WI38 (cell line): ENCODE data around the gene LATS1.
A peak's percentile ranks its signal among the peaks of the same experiment; 100 is the strongest.
"Not testable (repeated sequence)": the region's sequence is repeated elsewhere in the genome, so short reads cannot be mapped to it uniquely, and the experiment has no call there.

Experiments
- H3K4me3 ChIP-seq: 2 replicates; pipeline ENCODE4 v1.5.1; 2011; ENCODE audit warnings: low read depth, mild to moderate bottlenecking, control low read depth, low read length
- TF ChIP-seq, protein P1 (sequence below): IDR thresholded peaks from 2 replicates; pipeline ENCODE4 v1.5.1; 2012; ENCODE audit warnings: low read depth, mild to moderate bottlenecking, control low read depth, low read length

Gene LATS1

DNA sequence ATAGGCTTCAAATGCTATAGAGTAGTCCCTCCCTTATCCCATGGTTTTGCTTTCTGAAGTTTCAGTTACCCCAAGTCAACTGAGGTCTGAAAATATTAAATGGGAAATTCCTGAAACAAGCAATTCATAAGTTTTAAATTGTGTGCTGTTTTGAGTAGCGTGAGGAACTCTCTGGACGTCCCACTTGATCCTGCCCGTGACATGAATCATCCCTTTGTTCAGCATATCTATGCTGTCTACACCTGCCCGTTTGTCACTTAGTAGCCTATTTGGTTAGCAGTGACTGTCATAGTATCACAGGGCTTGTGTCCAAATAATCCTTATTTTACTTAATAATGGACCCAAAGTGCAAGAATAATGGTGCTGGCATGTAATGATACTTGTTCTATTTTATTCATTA lies 36.6 kb upstream of the LATS1 start:
- no peak overlapping the region for H3K4me3 ChIP-seq

DNA sequence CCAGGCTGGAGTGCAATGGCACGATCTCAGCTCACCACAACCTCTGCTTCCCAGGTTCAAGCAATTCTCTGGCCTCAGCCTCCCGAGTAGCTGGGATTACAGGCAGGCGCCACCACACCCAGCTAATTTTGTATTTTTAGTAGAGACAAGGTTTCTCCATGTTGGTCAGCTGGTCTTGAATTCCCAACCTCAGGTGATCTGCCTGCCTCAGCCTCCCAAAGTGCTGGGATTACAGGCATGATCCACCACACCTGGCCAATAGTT lies 35.4 kb upstream of the LATS1 start:
- not testable (repeated sequence) for H3K4me3 ChIP-seq

More for the DNA sequence above, 36.6 kb upstream of the LATS1 start:
- TF ChIP-seq, protein P1, sequence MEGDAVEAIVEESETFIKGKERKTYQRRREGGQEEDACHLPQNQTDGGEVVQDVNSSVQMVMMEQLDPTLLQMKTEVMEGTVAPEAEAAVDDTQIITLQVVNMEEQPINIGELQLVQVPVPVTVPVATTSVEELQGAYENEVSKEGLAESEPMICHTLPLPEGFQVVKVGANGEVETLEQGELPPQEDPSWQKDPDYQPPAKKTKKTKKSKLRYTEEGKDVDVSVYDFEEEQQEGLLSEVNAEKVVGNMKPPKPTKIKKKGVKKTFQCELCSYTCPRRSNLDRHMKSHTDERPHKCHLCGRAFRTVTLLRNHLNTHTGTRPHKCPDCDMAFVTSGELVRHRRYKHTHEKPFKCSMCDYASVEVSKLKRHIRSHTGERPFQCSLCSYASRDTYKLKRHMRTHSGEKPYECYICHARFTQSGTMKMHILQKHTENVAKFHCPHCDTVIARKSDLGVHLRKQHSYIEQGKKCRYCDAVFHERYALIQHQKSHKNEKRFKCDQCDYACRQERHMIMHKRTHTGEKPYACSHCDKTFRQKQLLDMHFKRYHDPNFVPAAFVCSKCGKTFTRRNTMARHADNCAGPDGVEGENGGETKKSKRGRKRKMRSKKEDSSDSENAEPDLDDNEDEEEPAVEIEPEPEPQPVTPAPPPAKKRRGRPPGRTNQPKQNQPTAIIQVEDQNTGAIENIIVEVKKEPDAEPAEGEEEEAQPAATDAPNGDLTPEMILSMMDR = no peak

DNA sequence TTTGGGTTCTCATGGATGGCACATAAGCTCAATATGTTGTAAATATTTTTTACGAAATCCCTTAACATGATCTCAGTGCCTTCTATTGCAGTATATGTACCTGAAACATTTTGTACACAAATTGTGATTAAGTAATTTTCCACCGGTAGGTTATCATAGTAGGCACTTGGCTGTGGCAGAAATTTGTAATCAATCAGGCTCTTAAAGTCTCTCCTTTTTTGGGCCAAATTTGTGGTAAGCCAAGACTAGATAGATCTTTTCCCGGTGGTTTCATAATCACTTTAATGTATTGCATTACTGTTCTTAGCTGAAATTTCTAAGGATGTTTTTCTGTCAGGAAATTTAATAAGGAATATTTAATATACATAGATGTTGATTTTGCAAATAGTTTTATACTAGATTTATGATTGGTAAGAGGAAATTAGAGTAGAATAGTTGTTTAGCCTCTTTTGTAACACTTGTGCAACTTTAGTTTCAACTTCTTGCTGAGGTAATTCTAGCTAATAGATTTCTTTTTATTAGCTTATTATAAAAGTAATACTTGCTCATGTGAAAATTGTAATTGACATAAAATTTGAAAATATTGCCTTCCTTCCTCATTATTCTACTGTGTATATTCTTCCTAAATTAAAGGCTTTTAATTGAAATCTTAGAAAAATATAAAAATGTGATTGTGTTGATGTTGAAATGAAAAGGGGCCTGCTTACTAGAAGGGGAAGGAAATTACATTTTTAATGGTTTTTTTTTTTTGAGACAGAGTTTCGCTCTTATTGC lies 34.9 kb upstream of the LATS1 start:
- TF ChIP-seq, protein P1 = no peak
- H3K4me3 ChIP-seq = no peak overlapping the region

DNA sequence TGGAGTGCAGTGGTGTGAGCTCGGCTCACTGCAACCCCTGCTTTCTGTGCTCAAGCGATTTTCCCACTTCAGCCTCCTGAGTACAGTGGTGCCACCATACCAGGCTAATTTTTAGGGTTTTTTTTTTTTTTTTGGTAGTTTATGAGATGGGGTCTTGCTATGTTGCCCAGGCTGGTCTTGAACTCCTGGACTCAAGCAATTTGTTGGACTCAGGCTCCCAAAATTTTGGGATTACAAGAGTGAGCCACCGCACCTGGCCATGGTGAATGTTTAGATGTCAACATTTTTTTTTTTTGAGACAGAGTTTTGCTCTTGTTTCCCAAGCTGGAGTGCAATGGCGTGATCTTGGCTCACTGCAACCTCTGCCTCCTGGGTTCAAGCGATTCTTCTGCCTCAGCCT lies 34.0 kb upstream of the LATS1 start:
- H3K4me3 ChIP-seq = not testable (repeated sequence)

DNA sequence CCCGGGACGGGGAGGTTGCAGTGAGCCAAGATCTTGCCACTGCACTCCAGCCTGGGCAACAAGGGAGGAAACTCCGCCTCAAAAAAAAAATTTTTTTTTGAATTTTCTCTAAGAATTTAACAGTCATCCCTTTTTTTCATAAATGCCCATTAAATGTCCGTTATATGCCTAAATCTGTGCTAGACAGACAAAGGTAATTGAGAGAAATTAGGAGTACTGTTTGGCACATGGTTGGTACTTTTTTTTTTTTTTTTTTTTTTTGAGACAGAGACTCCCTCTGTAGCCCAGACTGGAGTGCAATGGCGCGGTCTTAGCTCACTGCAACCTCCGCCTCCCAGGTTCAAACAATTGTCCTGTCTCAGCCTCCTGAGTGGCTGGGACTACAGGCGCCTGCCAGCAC lies 33.3 kb upstream of the LATS1 start:
- H3K4me3 ChIP-seq = peak overlapping the region; percentile 98; the same call in 1 of the 2 replicates
- TF ChIP-seq, protein P1 = no peak

DNA sequence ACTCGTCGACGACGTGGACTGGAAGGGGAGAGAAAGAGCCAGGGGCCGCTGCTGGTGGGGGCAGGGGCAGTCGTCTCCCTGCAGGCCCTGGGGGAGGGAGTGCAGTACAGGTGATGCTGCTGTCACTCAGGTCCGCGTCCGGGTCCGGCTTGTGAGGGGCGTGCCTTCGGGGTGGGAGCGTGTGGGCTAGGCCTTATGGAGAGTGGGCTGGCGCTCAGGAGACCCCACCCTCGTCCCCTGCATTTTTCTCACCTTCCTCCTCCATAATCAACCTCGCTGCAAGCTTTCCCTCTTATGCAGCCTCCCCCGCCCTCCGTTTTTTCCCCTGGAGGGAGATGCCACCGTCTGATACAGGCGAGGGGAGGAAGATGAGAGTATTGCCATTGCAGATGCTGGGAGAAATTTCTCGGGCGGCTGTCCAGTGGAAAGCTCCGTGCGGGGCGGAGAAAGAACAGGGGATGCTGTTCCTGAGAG lies 32.3 kb upstream of the LATS1 start:
- TF ChIP-seq, protein P1 = no peak
- H3K4me3 ChIP-seq = peak overlapping the region; percentile 98

DNA sequence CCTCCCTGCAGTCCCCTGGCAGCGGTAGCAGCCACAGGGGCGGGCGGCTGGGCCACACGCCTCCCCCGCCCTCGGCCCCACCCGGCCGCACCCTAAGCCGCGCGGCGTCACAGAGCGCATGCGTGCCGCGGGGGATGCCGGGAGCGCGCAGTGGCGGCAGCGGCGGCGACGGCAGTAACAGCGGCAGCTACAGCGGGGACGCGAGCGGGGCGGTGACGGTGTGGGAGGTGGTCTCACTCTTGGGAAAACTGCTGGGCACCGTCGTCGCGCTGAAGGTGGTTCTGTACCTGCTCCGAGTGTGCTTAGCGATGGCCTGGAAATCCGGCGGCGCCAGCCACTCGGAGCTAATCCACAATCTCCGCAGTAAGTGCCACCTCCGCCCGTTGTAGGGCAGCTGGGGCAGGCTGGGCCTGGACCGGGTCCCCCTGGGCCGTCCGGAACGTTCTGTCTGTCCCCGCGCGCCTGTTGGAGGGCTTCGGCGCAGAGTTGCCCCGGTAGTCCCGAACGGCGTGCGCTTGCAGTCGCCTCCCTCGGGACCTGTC lies 31.8 kb upstream of the LATS1 start, which contains the start of gene PCMT1:
Gene PCMT1, plus strand, starts transcription at position 148 of the 542 bp plus-strand sequence. Its CDS starts 161 bp downstream, at position 309.
- TF ChIP-seq, protein P1 = no peak
- peak within 1 kb of the TSS; percentile 98 for H3K4me3 ChIP-seq

DNA sequence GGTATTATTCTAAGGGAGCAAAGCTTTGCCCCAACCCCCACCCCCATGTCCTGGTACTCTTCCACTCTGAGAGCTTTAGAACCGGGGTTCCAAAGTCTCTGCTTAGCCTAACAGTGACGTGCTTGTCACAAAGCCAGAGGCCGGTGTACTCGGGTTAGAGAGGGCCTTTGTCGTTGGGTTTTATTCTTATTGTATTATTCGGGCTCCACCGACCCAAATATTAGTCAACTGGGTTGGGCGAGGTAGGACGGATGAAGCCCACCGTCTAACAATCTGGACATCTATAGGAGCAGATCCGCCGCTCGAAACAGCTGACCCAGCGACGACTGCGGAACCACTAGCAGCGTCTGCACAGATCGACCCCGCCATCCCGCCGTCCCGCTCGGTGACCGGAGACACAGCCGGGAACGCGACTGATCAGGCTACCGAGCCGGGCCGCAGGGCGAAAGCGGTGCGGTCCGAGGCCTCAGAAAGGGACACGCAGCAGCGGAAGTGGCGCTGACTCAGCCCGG lies 31.2 kb upstream of the LATS1 start:
- peak overlapping the region; percentile 98 for H3K4me3 ChIP-seq
